Activated T-cell treated with anti-CD3 and anti-CD28 coated beads for 4 hours (primary cell): ENCODE data around the gene TMEM54.

ENCODE experiments used
- DNase-seq: peaks from one replicate; pipeline ENCODE4 v3.0.0-alpha.2; 2020

TMEM54 gene

DNA sequence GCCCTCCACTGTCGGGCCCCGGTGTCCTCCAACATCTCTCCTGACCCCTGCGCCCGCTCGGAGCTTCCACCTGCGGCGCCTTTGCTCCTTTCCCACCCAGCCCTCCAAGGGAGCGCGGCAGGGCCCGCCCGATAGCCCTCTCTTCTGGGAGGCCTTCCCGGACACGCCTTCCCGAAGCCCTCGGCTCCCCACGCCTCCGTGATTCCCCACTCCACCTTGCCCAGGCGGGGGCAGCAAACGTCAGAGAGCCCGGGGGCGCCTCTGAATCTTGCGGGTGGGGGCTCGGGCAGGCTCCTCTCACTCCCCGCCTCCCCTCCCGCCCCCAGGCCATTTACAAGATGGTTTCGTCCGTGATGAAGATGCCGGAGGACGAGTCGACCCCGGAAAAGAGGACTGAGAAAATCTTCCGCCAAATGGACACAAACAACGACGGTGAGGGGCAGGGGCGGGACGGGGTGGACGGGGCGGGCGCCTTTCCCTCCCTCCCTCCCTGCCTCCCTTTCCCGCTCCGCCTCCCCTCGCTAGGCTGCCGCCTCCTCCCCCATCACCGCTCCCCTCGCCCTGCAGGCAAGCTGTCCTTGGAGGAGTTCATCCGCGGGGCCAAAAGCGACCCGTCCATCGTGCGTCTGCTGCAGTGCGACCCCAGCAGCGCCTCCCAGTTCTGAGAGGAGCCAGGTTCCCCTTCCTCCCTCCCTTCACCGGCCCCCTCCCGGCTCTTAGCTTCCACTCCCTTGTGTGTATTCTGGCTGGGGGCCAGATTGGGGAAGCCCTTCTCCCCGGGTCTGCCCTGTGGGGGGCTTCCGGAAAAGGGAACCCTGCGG lies 7.8 kb downstream of the TMEM54 start:
- DNase-seq, result peak; percentile 8

DNA sequence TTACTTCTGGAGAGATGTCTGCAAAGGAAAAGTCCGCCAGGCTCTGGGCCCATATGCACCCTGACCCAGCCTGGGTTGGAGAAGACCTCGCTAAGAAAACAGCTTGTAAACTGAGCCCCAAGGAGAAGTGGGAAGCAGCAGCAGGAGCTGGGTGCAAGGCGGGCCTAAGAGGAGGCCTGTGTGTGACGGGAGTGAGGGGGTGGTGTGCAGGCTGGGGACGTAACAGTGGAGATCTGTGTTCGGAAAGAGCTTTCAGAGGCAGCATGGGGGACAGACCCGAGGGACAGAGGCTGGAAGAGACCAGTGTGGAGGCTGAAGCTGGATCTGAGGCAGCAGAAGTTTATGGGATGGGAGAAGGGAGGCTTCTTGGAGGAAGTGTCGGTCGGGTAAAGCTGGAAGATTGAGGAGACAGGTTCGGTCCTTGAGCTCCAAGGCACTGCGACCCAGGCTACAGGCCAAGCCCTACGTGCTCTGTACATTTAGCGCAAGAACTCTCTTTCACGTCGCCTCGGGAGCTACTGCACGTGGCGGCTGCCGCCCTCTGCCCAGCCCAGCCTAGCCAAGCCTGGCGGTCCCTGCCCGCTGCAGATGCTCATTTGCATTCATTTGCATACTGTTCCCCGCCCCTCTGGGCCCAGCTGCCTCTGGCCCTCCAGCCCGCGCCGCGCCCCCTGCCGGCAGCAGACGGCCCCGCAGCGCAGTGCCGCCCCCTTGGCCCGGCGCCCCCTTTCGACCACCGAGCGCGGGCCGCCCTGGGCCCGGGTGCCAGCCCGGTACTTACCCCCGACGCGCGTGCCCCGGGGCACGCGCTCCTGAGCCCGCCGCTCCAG lies 8.6 kb downstream of the TMEM54 start:
- DNase-seq, result no peak

DNA sequence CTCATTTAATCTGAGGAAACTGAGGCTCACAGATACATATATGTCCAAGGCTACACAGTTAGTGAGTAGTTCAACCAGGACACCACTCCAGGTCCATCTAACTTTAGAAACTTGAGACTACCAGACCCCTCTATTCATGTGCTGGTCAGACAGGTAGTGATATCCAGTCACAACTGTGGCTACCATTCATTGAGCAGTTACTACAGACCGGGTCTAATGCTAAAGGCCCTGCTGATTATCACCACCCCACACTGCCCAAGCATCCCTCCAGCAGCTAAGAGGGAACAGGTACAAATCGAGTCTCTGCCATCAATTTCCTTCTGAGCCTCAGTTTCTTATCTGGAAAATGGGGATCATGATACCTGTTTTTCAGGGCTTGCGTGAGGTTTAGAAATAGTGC lies 9.6 kb downstream of the TMEM54 start:
- no peak for DNase-seq

DNA sequence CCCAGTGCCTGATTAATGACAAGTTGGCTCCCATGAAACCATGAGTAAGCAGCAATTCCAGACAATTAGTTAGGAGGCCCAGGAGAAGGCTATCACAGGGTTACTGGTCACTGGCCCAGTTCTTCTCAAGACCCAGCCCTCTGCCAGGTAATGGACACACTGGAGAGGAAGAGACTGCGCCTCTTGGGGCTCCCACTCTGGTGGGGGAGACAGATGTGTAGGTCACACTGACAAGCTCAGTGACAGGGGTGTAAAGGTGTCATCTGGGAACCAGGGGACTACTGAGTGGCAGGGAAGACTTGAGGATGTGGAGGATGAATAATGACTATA lies 10.0 kb downstream of the TMEM54 start:
- no peak for DNase-seq

DNA sequence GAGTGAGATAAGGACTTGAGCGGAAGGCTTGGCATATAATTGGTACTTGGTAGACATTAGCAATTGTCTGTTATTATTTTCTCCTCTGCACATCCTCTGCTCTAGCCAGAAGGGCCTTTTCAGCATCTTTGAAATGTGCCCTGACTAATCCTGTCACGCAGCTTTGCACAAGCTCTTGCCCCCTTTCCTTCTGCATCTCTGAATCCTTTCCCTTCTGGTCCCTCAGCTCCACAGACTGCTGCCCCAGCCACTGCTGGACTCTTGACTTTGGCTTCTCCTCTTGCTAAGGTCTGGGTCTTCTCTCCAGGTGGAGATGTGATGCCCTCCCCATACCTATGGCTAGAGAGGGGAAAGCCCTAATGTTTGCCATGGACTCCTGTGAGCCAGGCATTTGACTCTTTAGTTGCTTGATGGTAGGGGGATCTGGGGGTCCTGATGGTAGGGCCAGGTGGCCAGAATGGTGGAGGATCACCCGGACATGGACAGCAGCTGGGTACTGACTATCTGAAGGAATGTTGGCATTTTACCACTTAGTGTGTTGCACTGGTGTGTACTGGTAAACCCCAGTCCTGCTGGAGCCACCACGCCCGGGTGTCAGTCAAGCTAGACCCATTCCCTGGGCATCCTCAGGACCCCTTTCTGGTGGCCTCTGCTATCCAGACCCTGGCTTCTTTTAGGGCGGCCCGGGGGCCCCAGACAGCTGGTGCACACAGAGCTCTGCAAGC lies 10.5 kb downstream of the TMEM54 start:
- no peak for DNase-seq

DNA sequence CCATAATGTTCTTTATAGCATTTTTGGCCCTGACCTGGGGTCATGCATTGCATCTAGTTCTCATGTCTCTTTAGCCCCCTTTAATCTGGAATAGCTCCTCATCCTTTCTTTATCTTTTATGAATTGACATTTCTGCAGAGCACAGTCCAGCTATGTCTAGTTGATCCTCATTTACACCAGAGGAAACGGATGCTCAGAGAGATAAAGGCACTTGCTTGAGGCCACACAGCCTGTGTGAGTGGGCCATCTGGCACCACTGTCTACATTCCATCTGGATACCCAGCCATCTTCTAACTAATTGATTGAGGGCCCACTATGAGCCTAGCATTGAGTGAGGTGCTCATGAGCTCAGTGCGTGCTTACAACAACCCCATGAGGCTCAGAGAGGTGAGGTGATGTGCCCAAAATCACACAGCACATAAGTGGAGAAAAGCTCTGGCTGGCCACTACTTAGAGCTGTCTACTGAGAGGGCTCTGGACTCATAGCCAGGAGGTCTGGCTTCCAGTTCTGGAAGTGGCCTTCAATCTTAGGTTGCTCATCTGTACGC lies 11.4 kb downstream of the TMEM54 start:
- no peak for DNase-seq

DNA sequence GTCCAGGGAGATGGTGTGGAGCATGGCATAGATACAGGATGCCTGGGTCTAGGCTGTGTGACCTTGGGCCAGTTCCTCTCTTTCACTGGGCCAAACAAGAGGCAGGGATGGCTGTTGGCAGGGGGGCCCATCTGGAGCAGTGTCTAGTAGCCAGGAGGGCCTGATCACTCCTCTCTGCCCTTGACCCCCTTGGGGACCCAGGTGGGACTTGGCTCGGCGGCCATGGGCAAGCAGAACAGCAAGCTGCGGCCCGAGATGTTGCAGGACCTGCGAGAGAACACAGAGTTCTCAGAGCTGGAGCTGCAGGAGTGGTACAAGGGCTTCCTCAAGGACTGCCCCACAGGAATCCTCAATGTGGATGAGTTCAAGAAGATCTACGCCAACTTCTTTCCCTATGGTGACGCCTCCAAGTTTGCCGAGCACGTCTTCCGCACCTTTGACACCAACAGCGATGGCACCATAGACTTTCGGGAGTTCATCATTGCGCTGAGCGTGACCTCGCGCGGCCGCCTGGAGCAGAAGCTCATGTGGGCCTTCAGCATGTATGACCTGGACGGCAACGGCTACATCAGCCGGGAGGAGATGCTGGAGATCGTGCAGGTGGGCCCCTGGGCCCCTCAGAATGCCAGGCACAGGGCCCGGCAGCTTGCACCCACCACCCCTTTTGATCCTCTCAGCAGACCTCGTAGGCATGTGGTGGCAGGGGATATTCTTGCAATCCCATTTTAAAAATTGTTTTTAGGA lies 12.3 kb downstream of the TMEM54 start:
- no peak for DNase-seq

DNA sequence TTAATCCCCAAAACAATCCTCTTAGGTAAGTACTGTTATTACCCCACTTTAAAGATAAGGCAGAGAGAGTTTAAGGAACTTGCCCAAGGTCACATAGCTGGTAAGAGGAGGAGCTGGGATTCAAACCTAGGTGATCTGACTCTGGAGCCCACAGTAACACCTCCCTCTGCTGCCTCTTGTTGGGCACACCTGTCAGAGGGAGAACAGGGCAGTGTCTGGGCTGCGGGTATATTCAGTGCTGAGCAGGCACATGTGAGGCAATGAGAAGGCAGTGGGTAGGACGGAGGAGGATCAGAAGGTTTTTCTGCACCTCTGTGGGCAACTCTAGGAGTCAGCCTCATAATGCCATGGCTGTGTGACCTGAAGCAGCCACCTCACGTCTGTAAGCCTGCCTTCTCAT lies 13.1 kb downstream of the TMEM54 start:
- DNase-seq, result no peak

DNA sequence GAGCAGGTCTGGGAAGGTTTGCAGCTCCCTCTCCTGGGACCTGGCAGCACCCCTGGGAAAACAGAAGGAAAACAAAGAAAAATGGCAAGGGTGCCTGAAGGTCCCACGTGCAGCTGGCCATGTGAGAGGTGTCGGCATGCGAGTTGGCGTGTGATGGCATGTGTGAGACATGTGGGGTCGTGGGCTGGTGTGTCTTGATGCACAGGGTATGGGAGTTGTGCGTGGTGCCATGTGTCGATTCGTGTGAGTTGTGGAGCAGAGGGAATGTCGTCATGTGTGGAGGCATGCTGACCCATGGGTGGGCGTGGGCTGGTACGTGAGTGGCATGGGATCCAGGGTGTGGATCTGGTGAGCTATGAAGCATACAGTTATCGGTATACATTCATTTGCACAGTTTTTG lies 13.6 kb downstream of the TMEM54 start:
- DNase-seq, result no peak

DNA sequence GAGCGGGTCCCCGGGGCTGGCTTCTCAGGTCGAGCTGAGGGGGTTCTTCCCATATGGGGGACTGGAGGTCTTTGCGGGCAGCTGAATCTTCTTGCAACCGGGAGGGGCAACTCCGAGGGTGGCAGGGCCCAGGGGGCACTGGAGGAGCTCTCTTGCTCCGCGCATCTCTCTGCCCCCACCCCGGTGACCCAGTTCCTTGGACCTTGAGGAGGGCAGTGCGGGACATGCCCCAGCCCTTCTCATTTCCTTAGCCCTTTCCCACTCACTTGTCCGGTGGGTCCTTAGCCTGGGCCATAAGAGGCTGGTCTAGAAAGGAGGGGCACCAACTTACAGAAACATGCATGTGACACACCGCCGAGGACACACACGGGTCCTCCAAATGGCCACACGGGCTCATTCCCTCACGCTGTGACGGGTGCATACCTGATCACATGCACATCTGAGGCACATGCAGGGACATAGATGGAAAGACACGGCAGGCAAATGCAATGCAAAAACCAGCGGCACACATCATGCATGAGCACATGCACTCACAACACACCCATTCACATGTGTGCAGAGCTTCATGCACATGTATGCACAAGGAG lies 14.3 kb downstream of the TMEM54 start:
- DNase-seq, result no peak

DNA sequence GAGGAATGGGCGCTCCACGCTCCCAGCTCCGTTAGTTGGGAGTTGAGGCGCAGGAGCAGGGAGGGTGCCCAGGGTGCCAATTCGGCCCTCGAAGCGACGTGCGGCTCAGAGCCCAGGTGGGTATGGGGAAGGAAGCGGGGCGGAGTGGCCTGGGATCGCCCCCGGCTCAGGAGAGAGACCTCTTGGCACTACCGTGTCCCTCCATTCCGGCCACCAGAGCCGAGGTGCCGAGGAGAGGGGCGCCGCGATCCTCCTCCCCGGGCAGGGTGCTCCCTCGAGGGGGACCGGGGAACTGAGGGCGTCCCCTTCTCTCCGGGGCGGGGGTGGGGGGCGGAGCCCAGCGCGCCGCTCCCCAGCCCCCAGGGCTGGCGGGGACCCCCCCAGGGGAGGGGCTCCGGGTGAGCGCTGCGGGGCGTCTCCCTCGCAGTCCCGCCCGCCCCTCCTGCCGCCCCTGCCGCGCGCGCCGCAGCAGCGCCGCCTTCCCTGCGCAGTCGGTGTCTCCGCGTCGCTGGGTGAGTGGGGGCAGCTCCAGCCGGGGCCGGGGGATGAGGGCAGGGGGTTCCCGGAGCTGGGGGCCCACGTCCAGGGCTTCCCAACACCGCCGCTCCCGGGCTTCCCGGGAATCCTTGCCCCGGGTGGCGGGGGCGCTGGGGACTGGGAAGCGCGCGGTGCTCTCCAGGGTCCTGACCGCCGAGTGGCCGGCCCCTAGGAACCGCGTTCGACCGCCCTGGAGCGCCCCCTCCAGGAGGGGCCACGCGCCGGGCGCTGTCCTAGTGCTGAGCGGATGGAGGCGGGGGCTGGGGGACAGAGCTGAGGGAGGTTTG lies 15.0 kb downstream of the TMEM54 start, which contains the start of gene HPCA:
HPCA (plus strand) TSS at position 488 of the 824 bp plus-strand sequence. CDS start 2,408 bp downstream, outside the sequence.
- no peak for DNase-seq

DNA sequence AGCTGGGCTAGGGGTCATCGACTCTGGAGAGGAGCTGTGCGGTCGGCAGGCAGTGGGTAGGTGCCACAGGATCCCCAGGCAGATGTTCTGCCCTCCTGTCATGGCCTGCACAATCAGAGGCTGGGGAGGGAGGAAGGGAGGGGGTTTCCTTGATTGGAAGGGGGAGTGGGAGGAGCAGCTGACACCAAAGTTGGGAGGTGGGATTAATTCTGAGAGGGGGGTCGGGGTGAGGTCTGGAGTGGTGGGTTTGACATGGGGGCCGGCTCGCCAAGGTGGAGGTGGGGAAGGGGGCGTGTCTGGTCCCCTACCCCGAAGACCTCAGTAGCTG lies 15.5 kb downstream of the TMEM54 start:
- DNase-seq, result no peak

DNA sequence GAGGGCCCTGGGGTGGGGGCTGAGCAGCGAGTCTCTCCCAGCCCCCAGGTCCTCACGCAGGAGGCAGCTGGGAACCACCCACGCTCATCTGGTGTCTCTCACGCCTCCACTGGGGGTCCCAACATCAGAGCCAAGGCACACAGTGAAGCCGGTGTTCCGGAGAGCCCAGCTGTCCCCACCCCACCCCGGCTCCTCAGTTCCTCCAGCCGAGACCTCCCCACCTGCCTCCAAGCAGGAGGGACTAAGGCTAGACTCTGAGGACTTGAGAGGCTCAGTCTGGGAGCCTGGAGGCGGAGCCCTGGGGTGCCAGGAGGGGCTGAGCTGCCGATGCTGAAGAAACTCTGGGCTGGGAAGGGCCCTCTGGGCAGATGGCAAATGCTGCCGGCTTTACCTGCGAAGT lies 16.5 kb downstream of the TMEM54 start:
- no peak for DNase-seq

DNA sequence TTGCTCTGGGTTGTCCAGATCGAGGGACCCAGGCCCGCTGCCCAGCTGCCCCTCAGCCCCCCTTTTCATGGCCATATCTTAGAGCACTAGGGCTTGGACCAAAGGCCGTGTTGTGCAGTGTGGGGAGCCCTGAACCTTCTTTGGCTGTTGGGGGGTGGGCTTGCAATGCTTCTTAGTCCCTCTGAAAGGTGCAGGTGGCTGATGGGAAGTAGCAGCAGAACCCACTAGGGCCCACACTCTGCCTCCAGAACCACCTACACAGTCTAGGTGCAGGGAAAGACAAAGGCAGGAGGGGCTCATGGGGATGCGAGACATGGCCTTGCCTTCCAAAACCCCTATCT lies 17.2 kb downstream of the TMEM54 start:
- DNase-seq, result no peak

DNA sequence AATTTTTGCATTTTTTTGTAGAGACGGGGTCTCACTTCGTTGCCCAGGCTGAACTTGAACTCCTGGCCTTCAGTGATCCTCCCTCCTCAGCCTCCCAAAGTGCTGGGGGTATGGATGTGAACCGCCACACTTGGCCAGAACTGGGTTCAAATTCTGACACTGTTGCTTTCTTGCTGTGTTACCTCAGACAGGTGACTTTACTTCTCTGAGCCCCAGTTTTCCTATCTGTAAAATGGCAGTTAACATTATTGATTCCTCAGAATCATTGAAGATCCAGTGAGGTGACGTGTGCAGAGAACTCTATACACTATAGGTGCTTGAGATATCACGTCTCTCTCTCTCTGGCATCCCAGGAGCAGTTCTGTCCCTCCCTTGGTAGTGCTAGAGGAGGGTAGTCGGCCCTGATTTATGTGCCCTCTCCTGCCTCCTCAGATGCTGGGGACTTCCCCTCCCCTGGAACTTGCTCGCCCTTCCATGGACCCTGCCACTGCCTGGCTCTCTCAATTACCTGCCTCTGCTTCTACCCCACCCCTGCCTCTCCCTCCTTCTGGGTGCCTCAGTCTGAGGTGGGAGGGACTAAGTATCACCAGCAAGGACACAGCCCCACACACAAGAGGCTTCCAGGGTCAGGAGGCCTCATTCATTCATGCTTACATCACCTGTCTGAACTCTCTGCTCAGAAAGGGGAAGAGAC lies 17.7 kb downstream of the TMEM54 start:
- no peak for DNase-seq

DNA sequence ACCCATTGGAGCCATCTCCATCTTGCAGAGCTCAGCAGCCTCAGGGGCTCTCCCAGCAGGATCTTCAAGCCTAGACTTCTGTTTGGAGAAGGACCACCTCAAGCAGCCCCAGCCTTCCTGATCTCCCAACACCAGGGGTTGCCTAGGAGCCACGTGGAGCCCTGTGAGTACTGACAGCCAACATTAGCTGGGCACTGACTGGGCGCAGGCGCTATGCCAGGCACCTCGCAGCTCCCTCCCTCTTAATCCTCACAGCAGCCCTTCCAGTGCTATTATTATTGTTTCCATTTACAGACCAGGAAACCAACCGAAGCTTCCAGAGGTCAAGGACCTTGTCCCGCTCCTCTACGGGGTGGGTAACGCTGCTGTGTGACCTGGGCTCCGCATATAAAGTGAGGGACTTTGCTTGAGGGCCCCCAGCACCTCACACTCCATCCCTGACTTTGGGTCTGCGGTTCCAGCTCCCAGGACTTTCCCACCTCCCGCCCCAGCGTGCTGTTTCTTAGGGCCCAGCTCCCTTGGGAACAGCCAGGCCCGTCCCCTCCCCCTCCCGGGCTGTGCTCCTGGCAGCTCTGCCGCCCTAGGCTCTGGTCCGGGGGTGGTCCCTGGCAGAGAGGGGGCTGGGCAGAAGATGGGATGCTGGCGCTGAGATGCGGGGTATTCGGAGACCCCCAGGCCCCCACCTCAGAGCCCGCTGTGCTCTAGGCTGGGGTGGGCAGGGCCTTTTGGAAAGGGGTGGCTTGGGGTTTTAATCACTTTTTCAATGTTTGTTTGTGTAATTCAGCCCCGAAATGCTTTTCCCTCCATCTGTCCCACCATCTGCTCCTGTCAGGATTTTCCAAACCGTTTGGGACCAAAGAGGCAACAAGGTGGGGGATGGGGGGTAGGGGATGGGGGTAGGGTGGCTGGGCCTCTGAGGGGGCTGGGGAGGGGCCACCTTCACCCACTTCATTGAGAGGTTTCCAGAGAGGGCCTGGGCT lies 19.0 kb downstream of the TMEM54 start:
- DNase-seq, result no peak

DNA sequence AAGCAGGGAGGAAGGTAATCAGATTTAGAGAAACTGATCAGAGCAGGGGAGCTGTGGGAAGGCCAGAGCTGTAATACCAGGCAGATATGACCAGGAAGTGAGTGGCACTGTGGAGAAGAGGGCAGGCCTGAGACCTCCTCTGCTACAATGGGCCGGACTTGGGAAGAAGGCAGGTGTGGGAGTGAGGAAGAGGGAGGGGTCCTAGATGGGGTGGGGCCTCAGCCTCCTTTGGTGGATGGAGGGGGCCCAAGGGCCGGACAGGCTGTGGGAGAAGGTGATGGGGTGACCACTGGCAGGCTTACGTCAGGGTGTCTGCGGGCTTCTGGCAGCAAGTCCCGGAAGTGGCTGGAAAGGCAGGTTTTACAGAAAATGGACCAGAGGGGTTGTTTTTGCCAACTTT lies 19.9 kb downstream of the TMEM54 start:
- no peak for DNase-seq

DNA sequence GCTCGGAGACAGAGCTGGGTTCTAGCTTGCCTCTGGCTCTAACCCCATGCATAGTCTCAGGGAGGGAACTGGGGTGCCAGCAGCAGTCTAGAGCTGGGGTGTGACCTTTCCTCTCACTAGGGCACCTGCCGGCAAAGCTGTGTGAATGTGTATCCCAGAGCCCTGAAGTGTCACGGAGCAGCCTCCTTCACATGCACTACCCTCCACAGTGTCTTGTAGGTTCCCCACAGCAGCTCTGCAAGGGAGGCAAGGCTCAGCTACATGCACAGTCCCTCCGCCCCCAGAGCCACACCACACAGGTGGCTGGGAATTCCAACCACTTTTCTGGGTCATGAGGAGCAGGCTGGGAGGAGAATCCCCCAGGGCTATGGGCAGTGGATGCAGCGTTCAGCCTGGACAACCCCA lies 22.6 kb downstream of the TMEM54 start:
- DNase-seq, result no peak

DNA sequence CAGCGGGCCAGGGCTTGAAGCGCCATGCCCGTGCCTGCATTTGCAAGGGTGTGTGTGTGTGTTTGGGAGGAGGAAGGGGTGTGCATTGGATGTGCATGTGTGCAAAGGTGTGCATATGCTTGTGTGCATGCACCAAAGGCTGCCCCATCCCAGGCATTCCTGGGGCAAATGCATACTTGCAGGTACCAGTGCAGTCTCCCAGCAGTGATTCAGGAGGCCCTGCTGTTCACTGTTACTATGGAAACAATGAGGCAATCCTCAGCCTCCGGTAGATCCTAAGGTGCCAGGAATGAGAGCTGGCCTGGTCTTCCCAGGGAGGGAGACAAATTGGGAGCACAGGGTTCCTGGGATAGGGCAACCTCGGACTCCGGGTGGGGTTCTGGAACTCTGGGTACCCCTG lies 23.0 kb downstream of the TMEM54 start:
- no peak for DNase-seq
